GM19351 (cell line): Measurements from ENCODE around the gene SYCP2L.
"Not testable (repeated sequence)": the region's sequence is repeated elsewhere in the genome, so short reads cannot be mapped to it uniquely, and the experiment has no call there.

ENCODE experiments used
- ATAC-seq: cut with Tn5 transposase; IDR thresholded peaks from one replicate; pipeline ENCODE4 v1.9.1; 2021; ENCODE audit warnings: mild to moderate bottlenecking, moderate library complexity; ENCODE audit not compliant: unreplicated experiment

Gene SYCP2L

GRCh38 chr6:10877871-10878270 lies 9.0 kb upstream of the SYCP2L start:
- ATAC-seq, result no peak

GRCh38 chr6:10880366-10880765 lies 6.5 kb upstream of the SYCP2L start:
- no peak for ATAC-seq

GRCh38 chr6:10882253-10882630 lies 4.6 kb upstream of the SYCP2L start:
- not testable (repeated sequence) for ATAC-seq

- ATAC-seq, result no peak
These were observed 4.1 kb upstream of the SYCP2L start for GRCh38 chr6:10882657-10883171.

GRCh38 chr6:10883312-10884244 lies 3.3 kb upstream of the SYCP2L start:
- no peak for ATAC-seq

GRCh38 chr6:10884245-10884972 lies 2.4 kb upstream of the SYCP2L start:
- ATAC-seq, result no peak

GRCh38 chr6:10886365-10886690 lies 524 bp upstream of the SYCP2L start:
- ATAC-seq, result not testable (repeated sequence)

GRCh38 chr6:10890151-10890550 lies 3.3 kb downstream of the SYCP2L start:
- ATAC-seq, result no peak

GRCh38 chr6:10891960-10892359 lies 5.1 kb downstream of the SYCP2L start:
- no peak for ATAC-seq

GRCh38 chr6:10894958-10895357 lies 8.1 kb downstream of the SYCP2L start:
- ATAC-seq, result no peak

- ATAC-seq, result no peak
These were observed 9.8 kb downstream of the SYCP2L start for GRCh38 chr6:10896691-10897090.

- ATAC-seq, result peak; percentile 97
These were observed 14.9 kb downstream of the SYCP2L start for GRCh38 chr6:10901770-10902169.

GRCh38 chr6:10904015-10904414 lies 17.2 kb downstream of the SYCP2L start:
- ATAC-seq, result no peak

GRCh38 chr6:10908228-10908627 lies 21.4 kb downstream of the SYCP2L start:
- ATAC-seq, result no peak

GRCh38 chr6:10919520-10919919 lies 32.7 kb downstream of the SYCP2L start:
- ATAC-seq, result not testable (repeated sequence)

GRCh38 chr6:10933126-10933525 lies 46.3 kb downstream of the SYCP2L start:
- ATAC-seq, result no peak

GRCh38 chr6:10939840-10940239 lies 53.0 kb downstream of the SYCP2L start:
- ATAC-seq, result no peak

- ATAC-seq, result no peak
These were observed 59.0 kb downstream of the SYCP2L start for GRCh38 chr6:10945845-10946244.

- no peak for ATAC-seq
These were observed 61.1 kb downstream of the SYCP2L start for GRCh38 chr6:10947966-10948365.

GRCh38 chr6:10949579-10950490 lies 63.0 kb downstream of the SYCP2L start:
- no peak for ATAC-seq
